ENCODE data around the gene TRA2B.

Gene TRA2B

GRCh38 chr3:185949515-185949914 lies 11.7 kb upstream of the TRA2B start:
- no peak for DNase-seq

GRCh38 chr3:185948292-185948691 lies 10.5 kb upstream of the TRA2B start:
- no peak for DNase-seq

DNA sequence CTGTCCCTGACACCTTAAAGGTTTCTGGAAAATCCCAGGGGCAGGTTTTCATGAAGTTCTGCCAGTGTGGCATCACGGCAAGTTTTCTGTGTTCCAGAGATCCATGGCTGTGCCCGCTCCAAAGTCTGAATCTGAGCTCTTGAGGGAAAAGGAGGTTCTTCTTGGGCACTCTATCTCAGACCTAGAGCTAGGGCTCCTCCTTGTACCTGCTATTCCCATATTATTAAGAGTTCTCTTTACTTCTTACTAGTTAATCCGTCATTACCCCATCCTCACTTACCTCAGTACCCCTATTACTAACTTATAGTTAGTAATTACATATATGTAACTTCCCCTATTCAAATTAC lies 5.9 kb upstream of the TRA2B start:
- no peak for DNase-seq

DNA sequence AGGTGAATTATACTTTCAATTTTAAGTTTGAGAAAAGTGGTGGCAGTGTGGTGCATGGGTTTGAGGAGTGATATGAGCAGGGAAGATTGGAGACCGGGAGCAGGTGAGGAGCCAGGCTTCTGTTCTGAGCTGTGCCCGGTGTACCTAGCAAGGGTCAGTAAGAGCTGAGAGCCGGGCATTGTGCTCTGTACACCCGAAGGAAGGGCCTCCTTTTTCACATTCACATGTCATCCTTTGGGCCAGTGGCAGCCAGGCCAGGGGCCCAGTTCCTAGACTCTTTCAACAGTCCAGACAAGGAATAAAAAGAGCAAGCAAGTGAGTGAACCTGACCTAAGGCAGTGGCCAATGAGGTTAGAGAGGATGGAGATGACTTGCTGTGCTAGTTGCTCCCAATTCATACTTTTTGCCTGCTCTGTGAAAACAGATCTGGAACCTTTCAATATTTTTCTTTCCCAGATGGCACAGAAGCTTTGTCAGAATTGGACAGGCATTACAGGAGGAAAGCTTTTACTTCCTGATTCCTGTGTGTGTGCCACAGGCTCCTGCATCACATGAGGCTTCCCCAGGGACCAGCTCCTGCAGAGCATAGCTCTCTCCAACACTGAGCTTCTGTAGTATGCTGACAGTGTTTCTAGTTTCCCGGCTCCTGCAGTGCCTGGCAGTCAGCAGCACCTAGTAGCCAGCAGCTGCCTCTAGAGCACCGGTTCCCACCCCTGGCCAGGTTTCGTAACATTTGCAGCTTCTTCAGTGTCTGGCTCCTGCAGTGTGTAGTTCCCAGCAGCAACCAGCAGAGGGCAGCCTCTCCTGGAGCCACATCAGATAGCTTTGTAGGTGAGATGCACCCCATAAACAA lies 5.3 kb upstream of the TRA2B start:
- DNase-seq: peak; percentile 87

- DNase-seq: no peak
Observed at GRCh38 chr3:185942396-185942795, 4.6 kb upstream of the TRA2B start.

GRCh38 chr3:185940951-185941350 lies 3.1 kb upstream of the TRA2B start:
- DNase-seq: no peak

DNA sequence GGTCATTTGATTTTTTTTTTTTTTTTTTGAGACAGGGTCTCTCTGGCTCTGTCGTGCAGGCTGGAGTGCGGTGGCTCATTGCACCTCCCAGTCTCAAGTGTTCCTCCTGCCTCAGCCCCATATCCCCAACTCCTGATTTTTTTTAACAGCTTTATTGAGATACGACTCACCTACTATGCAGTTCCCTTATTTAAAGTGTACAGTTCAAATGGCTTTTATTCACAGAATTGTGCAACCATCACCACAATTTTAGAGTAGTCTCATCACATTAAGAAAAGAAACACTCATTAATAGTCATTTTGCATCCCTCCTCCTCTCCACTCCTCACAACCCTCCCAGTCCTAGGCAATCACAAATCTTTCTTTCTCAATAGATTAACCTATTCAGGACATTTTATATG lies 1.9 kb upstream of the TRA2B start:
- no peak for DNase-seq

GRCh38 chr3:185936814-185937688 lies 763 bp downstream of the TRA2B start:
- peak; percentile 85 for DNase-seq

- DNase-seq: no peak
Observed at GRCh38 chr3:185936273-185936629, 1.6 kb downstream of the TRA2B start.

GRCh38 chr3:185935465-185936272 lies 2.1 kb downstream of the TRA2B start:
- no peak for DNase-seq

DNA sequence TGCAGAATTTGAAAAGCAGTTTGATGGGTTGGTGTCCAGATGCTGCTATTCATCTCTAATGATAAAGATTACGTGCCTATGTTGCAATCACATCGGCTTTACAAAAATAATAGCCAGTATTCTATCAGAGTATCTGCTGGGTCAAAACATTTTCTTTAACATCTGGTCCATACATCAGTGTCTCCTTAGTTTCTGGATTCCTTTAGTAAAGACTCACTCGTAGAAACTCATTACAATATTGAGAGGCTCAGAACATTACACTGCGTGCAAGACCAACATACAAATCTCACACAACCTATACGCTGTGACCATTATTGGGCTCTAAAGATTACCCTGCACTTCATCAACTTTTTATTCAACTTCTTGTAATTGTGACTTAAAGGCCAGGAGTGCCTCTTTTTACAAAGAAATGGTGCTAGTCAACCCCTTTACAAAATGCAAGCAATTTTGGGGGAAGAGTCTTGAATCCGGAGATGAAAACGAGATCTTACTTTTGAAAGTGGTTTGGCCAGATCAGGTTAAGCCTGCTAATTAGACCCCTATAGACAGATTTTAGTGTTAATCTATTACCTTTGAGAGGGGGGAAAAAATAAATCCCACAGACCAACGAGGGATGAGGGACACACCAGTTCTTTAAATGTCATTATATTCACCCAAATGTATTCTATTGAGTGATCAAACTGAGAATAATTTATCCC lies 2.9 kb downstream of the TRA2B start:
- DNase-seq: no peak

DNA sequence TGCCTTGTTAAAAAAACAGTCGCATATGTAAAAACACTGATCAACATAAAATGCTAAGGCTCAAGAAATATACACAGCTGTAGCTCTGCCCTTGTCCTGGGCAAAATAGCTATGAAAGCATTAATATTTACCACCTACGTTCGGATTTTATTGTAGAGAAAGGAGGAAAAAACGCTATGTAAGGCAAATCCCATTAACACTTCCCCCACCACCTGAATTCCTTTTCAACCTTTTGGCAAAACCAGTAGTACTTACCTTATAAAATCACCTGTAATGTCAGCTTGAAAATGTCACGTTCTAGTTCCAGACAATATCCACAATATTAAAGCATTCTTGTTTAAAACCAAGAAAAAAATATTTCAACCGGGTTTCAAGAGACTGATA lies 3.6 kb downstream of the TRA2B start:
- no peak for DNase-seq

DNA sequence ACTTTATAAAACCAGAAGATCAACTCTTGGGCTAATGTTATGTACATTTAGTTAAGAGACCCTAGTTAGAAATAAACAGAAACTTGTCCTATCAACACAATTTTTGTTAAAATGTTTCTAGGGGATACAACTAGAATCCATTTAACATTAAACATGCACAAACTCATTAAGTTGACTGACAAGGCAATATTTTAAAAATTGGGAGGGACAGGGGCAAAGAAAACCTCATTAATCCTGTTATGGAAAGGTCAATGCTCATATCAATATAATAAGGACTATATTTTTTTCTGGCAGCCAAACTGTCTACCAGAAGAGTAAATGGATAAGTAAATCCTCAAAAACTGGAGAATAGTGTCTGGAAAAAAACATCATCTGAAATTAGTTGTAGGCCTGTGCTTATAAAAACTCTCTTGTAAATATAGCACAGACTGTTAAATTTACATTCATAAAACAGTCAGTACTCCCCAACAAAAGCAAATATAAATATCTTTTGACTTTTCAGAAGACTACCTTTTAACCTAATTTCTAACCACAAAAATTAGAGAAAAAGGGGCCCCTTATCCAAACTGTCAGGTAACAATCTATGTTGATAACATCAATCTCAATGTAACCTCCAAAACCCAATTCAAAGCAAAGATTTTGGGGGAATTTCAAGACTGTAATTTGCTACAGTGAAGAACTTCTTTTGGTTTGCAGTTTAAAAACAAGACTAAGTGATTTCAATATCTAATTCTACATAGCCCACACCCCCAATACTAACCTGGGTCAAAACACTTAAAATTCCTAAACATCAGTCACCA lies 4.2 kb downstream of the TRA2B start:
- no peak for DNase-seq

DNA sequence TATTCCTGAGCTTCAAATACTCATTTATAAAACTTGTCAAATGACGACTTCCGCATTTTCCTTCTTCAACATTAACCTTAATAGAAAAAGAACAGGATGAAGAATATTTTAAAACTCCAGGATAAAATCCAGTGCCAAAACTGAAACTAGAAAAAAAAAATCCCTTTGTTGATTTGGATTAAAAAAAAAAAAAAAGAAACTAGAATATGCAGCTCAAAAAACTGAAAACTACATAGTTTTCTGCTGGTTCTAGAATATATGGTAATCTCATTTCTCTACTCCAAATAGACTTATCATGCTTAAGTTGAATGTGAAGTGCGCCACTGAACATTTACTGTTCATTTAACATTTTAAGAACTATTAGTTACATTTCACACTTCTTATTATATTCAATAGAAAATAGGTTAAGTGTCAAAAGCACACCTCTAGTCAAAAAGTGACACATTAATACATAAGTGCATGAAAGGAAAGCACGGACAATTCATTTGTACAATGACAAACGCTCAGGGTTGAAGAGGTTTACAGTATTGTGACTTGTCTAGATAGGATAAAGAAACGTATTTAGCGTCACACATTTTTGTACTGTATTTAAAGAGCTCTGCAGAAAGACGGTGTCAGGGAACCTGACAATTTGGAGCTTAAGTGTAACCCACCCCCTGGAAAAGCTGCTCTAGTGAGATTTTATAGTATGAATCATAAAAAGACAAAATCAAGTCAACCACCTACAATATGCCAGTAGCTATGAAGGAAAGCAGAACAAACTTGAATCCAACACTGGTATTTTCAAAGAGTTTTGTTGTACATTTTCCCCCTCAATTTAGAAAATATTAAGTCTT lies 5.8 kb downstream of the TRA2B start:
- DNase-seq: no peak

DNA sequence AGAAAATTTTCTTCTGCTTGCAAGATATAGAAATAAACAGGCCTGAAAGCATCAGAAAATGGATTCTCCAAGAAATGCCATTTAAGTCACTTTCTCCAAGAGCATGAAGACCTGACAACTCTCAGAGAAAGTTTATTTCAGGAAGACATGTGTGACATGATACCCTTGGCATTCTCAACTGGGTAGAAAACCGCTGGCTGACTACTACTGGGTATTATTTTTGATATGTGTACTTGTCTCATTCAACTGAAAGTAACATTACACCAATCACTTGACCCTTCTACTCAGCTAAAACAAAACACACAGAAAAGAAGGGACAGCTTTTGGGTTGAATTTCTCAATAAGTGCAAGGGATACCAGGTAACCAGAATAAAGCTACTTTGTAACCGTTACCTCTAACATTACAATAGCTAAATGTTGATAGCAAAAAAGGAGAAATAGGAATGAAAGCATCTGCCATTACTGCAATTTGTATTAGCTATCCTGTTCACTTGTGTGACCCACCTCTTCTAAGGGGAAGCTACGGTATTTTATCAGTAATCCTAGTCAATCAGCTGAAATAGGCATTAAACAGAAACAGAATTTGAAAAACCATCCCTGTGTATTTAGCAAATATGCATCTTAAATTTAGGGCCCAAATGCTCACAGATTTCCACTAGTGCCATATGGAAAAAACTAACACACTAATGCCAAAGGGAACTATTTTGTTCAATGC lies 7.3 kb downstream of the TRA2B start:
- no peak for DNase-seq

GRCh38 chr3:185929192-185930151 lies 8.3 kb downstream of the TRA2B start:
- DNase-seq: no peak

DNA sequence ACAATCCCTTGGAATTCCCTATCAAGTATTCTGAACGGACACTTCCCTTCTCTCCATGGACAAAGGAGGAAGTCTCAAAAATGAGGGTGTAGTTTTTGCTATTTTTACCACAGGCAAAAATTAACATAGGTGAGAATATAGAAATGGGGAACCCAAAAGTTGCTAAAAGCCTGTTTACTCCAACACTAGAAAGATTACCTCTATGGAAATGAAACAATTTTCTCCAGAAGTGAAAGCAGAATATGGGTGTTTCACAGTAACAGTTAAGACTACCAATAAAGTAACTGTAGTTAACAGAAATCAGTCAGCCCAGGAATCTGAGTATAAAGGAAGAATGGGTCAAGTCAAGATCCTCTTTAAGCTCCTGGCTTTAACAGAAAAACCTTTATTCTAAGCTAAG lies 9.3 kb downstream of the TRA2B start:
- DNase-seq: no peak

- no peak for DNase-seq
Observed at GRCh38 chr3:185927501-185928200, 10.2 kb downstream of the TRA2B start.

Measured in CD4-positive, alpha-beta T cell treated with Interleukin-4 for 4 hours (primary cell).